ENCODE measurements around the gene RECQL5. TPM values are rescaled to one million over a fixed set of nuclear protein-coding genes. Genes with fewer than 3 reads are reported as not detected.

RECQL5 gene
- total and polyA plus RNA-seq, 2 donors (not counting 1 experiment from before 2014, with no cell fraction given), result 58.5 to 70.5 TPM

DNA sequence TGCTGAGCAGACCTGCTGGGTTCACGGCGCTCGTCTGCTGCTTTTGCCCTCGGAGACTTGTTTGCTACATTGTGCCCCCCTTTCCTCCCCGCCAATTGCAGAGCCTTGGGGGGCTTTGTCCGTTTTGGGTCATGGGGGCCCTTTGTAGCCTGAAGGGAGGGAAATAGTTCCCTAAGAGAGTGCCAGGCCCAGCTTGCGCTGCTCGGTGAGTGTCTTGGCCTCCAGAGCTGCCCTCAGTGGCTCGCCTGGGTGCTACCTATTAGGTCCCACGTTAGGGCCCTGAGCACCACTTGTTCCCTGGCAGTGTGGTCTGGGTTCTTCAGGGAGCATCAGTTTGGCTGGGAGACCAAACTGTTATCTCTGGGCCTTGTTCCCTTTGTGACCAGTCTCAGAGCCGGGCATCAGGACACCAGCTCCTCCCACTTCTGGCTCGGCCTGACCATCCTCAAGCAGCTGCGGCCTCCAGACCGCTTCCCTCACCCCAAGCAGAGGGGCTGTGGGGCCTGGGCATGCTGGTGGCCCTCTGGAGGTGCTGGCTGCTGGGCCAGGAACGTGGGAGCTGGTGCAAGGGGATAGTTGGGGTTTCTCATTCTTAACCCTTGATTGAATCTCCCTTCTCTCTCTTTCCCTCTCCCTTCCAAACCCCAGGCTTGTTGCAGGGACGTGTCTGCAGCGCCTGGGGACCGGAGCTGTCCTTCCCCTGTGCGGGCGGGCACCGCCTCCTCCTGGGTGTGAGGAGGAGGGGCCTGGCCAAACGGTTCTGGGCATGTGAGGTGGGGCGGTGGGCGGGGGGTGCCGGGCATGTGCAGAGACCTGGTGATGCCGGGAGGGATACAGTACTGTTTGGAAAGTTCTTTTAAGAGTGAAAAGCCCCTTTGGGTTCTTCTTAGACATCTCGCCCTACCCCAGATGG is 38.3 kb upstream of the RECQL5 start:
- no peak overlapping the region for H3K4me2 ChIP-seq (replicated peaks; ENCODE audit: low read depth, low read length, poor library complexity, severe bottlenecking)
- H3K27me3 ChIP-seq (replicated peaks in 1 of 4; ENCODE audit: control extremely low read depth in 1 of 4, control insufficient read depth in 3 of 4, insufficient read depth in 4 of 4, low read length in 3 of 4), result no peaks in the 10 kb centered on the region
- WGBS (ENCODE audit: insufficient coverage), result 96% methylated on average over 16 of the region's 27 CpGs
- no peak overlapping the region for H2AFZ ChIP-seq (ENCODE audit: insufficient read depth, low read depth, low read length, poor library complexity, severe bottlenecking)
- H3K79me2 ChIP-seq (ENCODE audit: control insufficient read depth, insufficient read depth, low read length), result no peaks in the 10 kb centered on the region
- no peaks in the 10 kb centered on the region for H3K9me3 ChIP-seq (ENCODE audit: control extremely low read depth in 1 of 3, control insufficient read depth in 2 of 3, insufficient read depth in 1 of 3, low read length in 2 of 3)
- ChIA-PET POLR2A (interaction anchor here (0.5 to 0.6 kb wide), 2 partner anchors 9 to 126 kb away, joined by 8 to 14 read pairs; no protein-coding TSS in a partner anchor), CTCF (interaction anchor here (1.4 kb wide), 1 partner anchor 43 kb away, joined by 3 read pairs; no protein-coding TSS in a partner anchor)
- H4K20me1 ChIP-seq (ENCODE audit: control insufficient read depth, insufficient read depth, low read length, poor library complexity, severe bottlenecking), result no peaks in the 10 kb centered on the region
- H3K9me3 Mint-ChIP-seq (ENCODE audit: insufficient read depth), result no peaks in the 10 kb centered on the region
- no peaks in the 10 kb centered on the region for H3K4me1 Mint-ChIP-seq
- intact Hi-C loops (cut with micrococcal nuclease), result no loop called here
- H3K36me3 ChIP-seq (replicated peaks in 1 of 2; ENCODE audit: control extremely low read depth in 1 of 2, control insufficient read depth in 1 of 2, extremely low read depth in 1 of 2, insufficient read depth in 2 of 2, low read length in 1 of 2), result peaks cover 0 to 79% of the 10 kb centered on the region in 2 experiments
- TF ChIP-seq EZH2 (IDR thresholded peaks at IDR 0.05; ENCODE audit: borderline replicate concordance, insufficient read depth, low read depth, low read length, poor library complexity, severe bottlenecking), result no peak
- TF ChIP-seq, protein P1, sequence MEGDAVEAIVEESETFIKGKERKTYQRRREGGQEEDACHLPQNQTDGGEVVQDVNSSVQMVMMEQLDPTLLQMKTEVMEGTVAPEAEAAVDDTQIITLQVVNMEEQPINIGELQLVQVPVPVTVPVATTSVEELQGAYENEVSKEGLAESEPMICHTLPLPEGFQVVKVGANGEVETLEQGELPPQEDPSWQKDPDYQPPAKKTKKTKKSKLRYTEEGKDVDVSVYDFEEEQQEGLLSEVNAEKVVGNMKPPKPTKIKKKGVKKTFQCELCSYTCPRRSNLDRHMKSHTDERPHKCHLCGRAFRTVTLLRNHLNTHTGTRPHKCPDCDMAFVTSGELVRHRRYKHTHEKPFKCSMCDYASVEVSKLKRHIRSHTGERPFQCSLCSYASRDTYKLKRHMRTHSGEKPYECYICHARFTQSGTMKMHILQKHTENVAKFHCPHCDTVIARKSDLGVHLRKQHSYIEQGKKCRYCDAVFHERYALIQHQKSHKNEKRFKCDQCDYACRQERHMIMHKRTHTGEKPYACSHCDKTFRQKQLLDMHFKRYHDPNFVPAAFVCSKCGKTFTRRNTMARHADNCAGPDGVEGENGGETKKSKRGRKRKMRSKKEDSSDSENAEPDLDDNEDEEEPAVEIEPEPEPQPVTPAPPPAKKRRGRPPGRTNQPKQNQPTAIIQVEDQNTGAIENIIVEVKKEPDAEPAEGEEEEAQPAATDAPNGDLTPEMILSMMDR (IDR thresholded peaks at IDR 0.05), result no peak
- no peak overlapping the region for H3K4me3 Mint-ChIP-seq
- DNase-seq (no peak), ATAC-seq (ENCODE audit: low read depth) (no peak)
- H3K4me1 ChIP-seq (ENCODE audit: control insufficient read depth in 2 of 2, insufficient read depth in 2 of 2, low read length in 2 of 2), result no peaks in the 10 kb centered on the region
- H3K27ac ChIP-seq (ENCODE audit: low read length in 2 of 2), result no peak overlapping the region
- H3K4me3 ChIP-seq (ENCODE audit: control extremely low read depth in 1 of 5, extremely low read depth in 1 of 5, insufficient read depth in 1 of 5, low read depth in 2 of 5, low read length in 4 of 5), result no peak overlapping the region
- H3K27me3 Mint-ChIP-seq, result no peaks in the 10 kb centered on the region
- H3K27ac Mint-ChIP-seq, result no peak overlapping the region
- no peak overlapping the region for H3K9ac ChIP-seq (ENCODE audit: low read length)

DNA sequence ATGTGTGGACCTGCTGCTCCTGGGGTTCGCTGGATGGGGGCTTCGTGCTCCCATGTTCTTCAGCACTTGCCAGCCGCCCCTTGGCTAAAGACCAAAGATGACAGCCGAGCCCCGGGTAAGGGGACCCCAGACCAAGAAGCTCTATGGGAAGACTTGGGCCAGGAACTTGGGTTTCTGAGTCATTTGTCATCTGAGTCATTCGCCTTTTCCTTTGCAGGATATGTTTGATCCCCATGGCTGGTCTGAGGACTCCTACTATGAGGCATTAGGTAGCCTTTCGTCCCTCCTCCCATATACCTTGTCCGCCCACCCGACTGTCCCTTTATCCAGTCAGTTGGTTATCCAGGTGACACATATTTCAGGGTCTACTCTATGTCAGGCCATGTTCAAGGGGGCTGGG is 36.6 kb upstream of the RECQL5 start:
- intact Hi-C loops (cut with micrococcal nuclease), result no loop called here
- POLR2A ChIA-PET, result interaction anchor here (0.7 kb wide), 1 partner anchor 35 kb away, joined by 3 read pairs; no protein-coding TSS in a partner anchor
- DNase-seq (no peak), ATAC-seq (ENCODE audit: low read depth) (no peak)
- Histone ChIP-seq H3K27me3 (replicated peaks in 1 of 4; ENCODE audit: control extremely low read depth in 1 of 4, control insufficient read depth in 3 of 4, insufficient read depth in 4 of 4, low read length in 3 of 4) (no peaks in the 10 kb centered on the region), H3K27ac (ENCODE audit: low read length in 2 of 2) (no peak overlapping the region), H3K36me3 (replicated peaks in 1 of 2; ENCODE audit: control extremely low read depth in 1 of 2, control insufficient read depth in 1 of 2, extremely low read depth in 1 of 2, insufficient read depth in 2 of 2, low read length in 1 of 2) (peaks cover 0 to 92% of the 10 kb centered on the region in 2 experiments), H3K4me2 (replicated peaks; ENCODE audit: low read depth, low read length, poor library complexity, severe bottlenecking) (no peak overlapping the region), H3K9me3 (ENCODE audit: control extremely low read depth in 1 of 3, control insufficient read depth in 2 of 3, insufficient read depth in 1 of 3, low read length in 2 of 3) (no peaks in the 10 kb centered on the region), H3K79me2 (ENCODE audit: control insufficient read depth, insufficient read depth, low read length) (no peaks in the 10 kb centered on the region), H3K9ac (ENCODE audit: low read length) (no peak overlapping the region), H4K20me1 (ENCODE audit: control insufficient read depth, insufficient read depth, low read length, poor library complexity, severe bottlenecking) (peaks cover under 1% of the 10 kb centered on the region), H3K4me3 (ENCODE audit: control extremely low read depth in 1 of 5, extremely low read depth in 1 of 5, insufficient read depth in 1 of 5, low read depth in 2 of 5, low read length in 4 of 5) (no peak overlapping the region), H3K4me1 (ENCODE audit: control insufficient read depth in 2 of 2, insufficient read depth in 2 of 2, low read length in 2 of 2) (no peaks in the 10 kb centered on the region), H2AFZ (ENCODE audit: insufficient read depth, low read depth, low read length, poor library complexity, severe bottlenecking) (no peak overlapping the region)
- no peak overlapping the region for H3K4me3 Mint-ChIP-seq
- no peaks in the 10 kb centered on the region for H3K9me3 Mint-ChIP-seq (ENCODE audit: insufficient read depth)
- no peak overlapping the region for H3K27ac Mint-ChIP-seq
- TF ChIP-seq EZH2 (IDR thresholded peaks at IDR 0.05; ENCODE audit: borderline replicate concordance, insufficient read depth, low read depth, low read length, poor library complexity, severe bottlenecking), result no peak
- TF ChIP-seq, protein P1 (IDR thresholded peaks at IDR 0.05), result no peak
- H3K27me3 Mint-ChIP-seq, result no peaks in the 10 kb centered on the region
- WGBS (ENCODE audit: insufficient coverage), result 96% methylated on average over 9 of the region's 9 CpGs
- H3K4me1 Mint-ChIP-seq, result no peaks in the 10 kb centered on the region
- CTCF ChIA-PET, result interaction anchor here (0.9 kb wide), 1 partner anchor 28 kb away, joined by 3 read pairs; no protein-coding TSS in a partner anchor
